WTC11 (cell line): ENCODE measurements around the gene PLCL2. TPM values are rescaled to one million over a fixed set of nuclear protein-coding genes. Genes with fewer than 3 reads are reported as not detected.

ENCODE experiments used
- ATAC-seq: fragments of 200-7000 bp; cut with Tn5 transposase; 2 replicates; pipeline ENCODE4 v1.10.0; 2021; ENCODE audit warnings: mild to moderate bottlenecking, moderate library complexity
- CTCF ChIA-PET: fragments of 300-600 bp; sonication (Branson Sonifier 250); formaldehyde crosslinking; loops from one replicate; lab custom pipeline; 2021; ENCODE audit warnings: antibody characterized with exemption; lab: Charles Lee
- POLR2A ChIA-PET: fragments of 350-600 bp; sonication (Branson Sonifier 250); formaldehyde crosslinking; loops from one replicate; lab custom pipeline; 2021; ENCODE audit warnings: antibody characterized with exemption; lab: Charles Lee
- DNase-seq: peaks from one replicate; pipeline ENCODE4 v3.0.0; 2021; ENCODE audit warnings: low spot score
- H3K27ac Mint-ChIP-seq: 2 replicates; pipeline ENCODE4 v1.8.0; 2021; ENCODE audit warnings: mixed read lengths
- H3K27me3 Mint-ChIP-seq: 2 replicates; pipeline ENCODE4 v1.8.0; 2021; ENCODE audit warnings: low read depth, mild to moderate bottlenecking, moderate library complexity, mixed read lengths
- H3K36me3 Mint-ChIP-seq: 2 replicates; pipeline ENCODE4 v1.8.0; 2021; ENCODE audit warnings: mixed read lengths
- H3K4me1 Mint-ChIP-seq: 2 replicates; pipeline ENCODE4 v1.8.0; 2022; ENCODE audit warnings: mixed read lengths
- H3K4me3 Mint-ChIP-seq: 2 replicates; pipeline ENCODE4 v1.8.0; 2021; ENCODE audit warnings: mild to moderate bottlenecking, moderate library complexity, mixed read lengths
- H3K9me3 Mint-ChIP-seq: 2 replicates; pipeline ENCODE4 v1.8.0; 2021; ENCODE audit warnings: mixed read lengths
- AFF4 ChIP-seq: sonication (generic); formaldehyde crosslinking; IDR thresholded peaks from 2 replicates; pipeline ENCODE4 v1.8.1; 2023; ENCODE audit warnings: mild to moderate bottlenecking, missing genetic modification reagents, borderline replicate concordance
- ATF6 ChIP-seq: sonication (generic); formaldehyde crosslinking; IDR thresholded peaks from 2 replicates; pipeline ENCODE4 v1.8.1; 2023; ENCODE audit warnings: mild to moderate bottlenecking, missing genetic modification reagents
- CBFB ChIP-seq: sonication (generic); formaldehyde crosslinking; IDR thresholded peaks from 2 replicates; pipeline ENCODE4 v1.8.1; 2022; ENCODE audit warnings: mild to moderate bottlenecking, low read depth, missing genetic modification reagents
- E2F5 ChIP-seq: sonication (generic); formaldehyde crosslinking; IDR thresholded peaks from 2 replicates; pipeline ENCODE4 v1.8.1; 2022; ENCODE audit warnings: mild to moderate bottlenecking, moderate library complexity, missing genetic modification reagents
- FOXP1 ChIP-seq: sonication (generic); formaldehyde crosslinking; IDR thresholded peaks from 2 replicates; pipeline ENCODE4 v1.8.0; 2022; ENCODE audit warnings: missing genetic modification reagents, mild to moderate bottlenecking, moderate library complexity, borderline replicate concordance
- GABPB1 ChIP-seq: sonication (generic); formaldehyde crosslinking; IDR thresholded peaks from 2 replicates; pipeline ENCODE4 v1.8.1; 2023; ENCODE audit warnings: mild to moderate bottlenecking, missing genetic modification reagents
- IRF2 ChIP-seq: sonication (generic); formaldehyde crosslinking; IDR thresholded peaks from 2 replicates; pipeline ENCODE4 v1.8.0; 2022; ENCODE audit warnings: low read depth, missing genetic modification reagents, borderline replicate concordance
- MLX ChIP-seq: sonication (generic); formaldehyde crosslinking; IDR thresholded peaks from 2 replicates; pipeline ENCODE4 v1.8.1; 2023; ENCODE audit warnings: mild to moderate bottlenecking, missing genetic modification reagents, moderate library complexity
- MXD4 ChIP-seq: fragments of 250-450 bp; sonication (Bioruptor Pico); IDR thresholded peaks from 2 replicates; pipeline ENCODE4 v1.8.0; 2021; ENCODE audit warnings: mild to moderate bottlenecking, moderate library complexity, borderline replicate concordance
- NR1H2 ChIP-seq: sonication (generic); formaldehyde crosslinking; IDR thresholded peaks from 2 replicates; pipeline ENCODE4 v1.9.0; 2021; ENCODE audit warnings: mild to moderate bottlenecking, moderate library complexity, missing genetic modification reagents
- NR3C1 ChIP-seq: sonication (generic); formaldehyde crosslinking; conservative IDR thresholded peaks from 2 replicates; pipeline ENCODE4 v1.8.1; 2023; ENCODE audit warnings: low read depth, mild to moderate bottlenecking, missing genetic modification reagents
- PRRX2 ChIP-seq: fragments of 250-450 bp; sonication (Bioruptor Pico); IDR thresholded peaks from 2 replicates; pipeline ENCODE4 v1.8.0; 2021; ENCODE audit warnings: mild to moderate bottlenecking
- RELA ChIP-seq: sonication (generic); formaldehyde crosslinking; IDR thresholded peaks from 2 replicates; pipeline ENCODE4 v1.8.1; 2022; ENCODE audit warnings: missing genetic modification reagents, mild to moderate bottlenecking, borderline replicate concordance
- SOX15 ChIP-seq: fragments of 250-450 bp; sonication (Bioruptor Pico); IDR thresholded peaks from 2 replicates; pipeline ENCODE4 v1.9.0; 2021; ENCODE audit warnings: mild to moderate bottlenecking
- ZBTB21 ChIP-seq: sonication (generic); formaldehyde crosslinking; IDR thresholded peaks from 2 replicates; pipeline ENCODE4 v1.8.1; 2023; ENCODE audit warnings: mild to moderate bottlenecking, missing genetic modification reagents, borderline replicate concordance
- ZNF121 ChIP-seq: sonication (generic); formaldehyde crosslinking; IDR thresholded peaks from 2 replicates; pipeline ENCODE4 v1.8.0; 2023; ENCODE audit warnings: missing genetic modification reagents
- ZNF416 ChIP-seq: fragments of 250-450 bp; sonication (Bioruptor Pico); IDR thresholded peaks from 2 replicates; pipeline ENCODE4 v1.9.0; 2021; ENCODE audit warnings: mild to moderate bottlenecking, inconsistent platforms
- ZNF532 ChIP-seq: fragments of 250-450 bp; sonication (Bioruptor Pico); IDR thresholded peaks from 2 replicates; pipeline ENCODE4 v1.9.0; 2021; ENCODE audit warnings: mild to moderate bottlenecking, borderline replicate concordance
- ZNF671 ChIP-seq: fragments of 250-450 bp; sonication (Bioruptor Pico); IDR thresholded peaks from 2 replicates; pipeline ENCODE4 v1.8.0; 2021; ENCODE audit warnings: mild to moderate bottlenecking
- total RNA-seq: library from RNA; stranded (reverse); gene quantifications from 3 replicates; pipeline ENCODE4 v1.2.3, GENCODE V29; 2021
- TF ChIP-seq, protein P1 (sequence below): sonication (generic); formaldehyde crosslinking; conservative IDR thresholded peaks from 2 replicates; pipeline ENCODE4 v1.8.1; 2022; ENCODE audit warnings: mild to moderate bottlenecking, missing genetic modification reagents
- TF ChIP-seq, protein P2 (sequence below): fragments of 250-450 bp; sonication (Bioruptor Pico); conservative IDR thresholded peaks from 2 replicates; pipeline ENCODE4 v1.9.0; 2021; ENCODE audit warnings: mild to moderate bottlenecking

Gene PLCL2
- total RNA-seq, 1 experiment from 2014 or later: 11.8 TPM

- TF ChIP-seq E2F5 (no peak), MLX (CRISPR knock-in tag) (no peak), IRF2 (no peak), NR1H2 (CRISPR knock-in tag) (no peak), MXD4 (no peak), ZBTB21 (CRISPR knock-in tag) (no peak), NR3C1 (CRISPR knock-in tag) (no peak)
- TF ChIP-seq, protein P1, sequence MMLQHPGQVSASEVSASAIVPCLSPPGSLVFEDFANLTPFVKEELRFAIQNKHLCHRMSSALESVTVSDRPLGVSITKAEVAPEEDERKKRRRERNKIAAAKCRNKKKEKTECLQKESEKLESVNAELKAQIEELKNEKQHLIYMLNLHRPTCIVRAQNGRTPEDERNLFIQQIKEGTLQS: no peak
Measured at GRCh38 chr3:17111586-17111985, 226.8 kb downstream of the PLCL2 start (continued).

GRCh38 chr3:17115186-17115585, 230.4 kb downstream of the PLCL2 start:
- ChIA-PET CTCF (no interaction called here), POLR2A (interaction anchor here (0.6 kb wide), 1 partner anchor 437 kb away, joined by 3 read pairs; no protein-coding TSS in a partner anchor)
- ATAC-seq (no peak), DNase-seq (no peak)
- H3K27me3 Mint-ChIP-seq: no peaks in the 10 kb centered on the region; the same call in 1 of the 2 replicates
- H3K4me1 Mint-ChIP-seq: no peaks in the 10 kb centered on the region; the same call in 1 of the 2 replicates
- H3K27ac Mint-ChIP-seq: no peak overlapping the region
- H3K4me3 Mint-ChIP-seq: no peak overlapping the region
- H3K36me3 Mint-ChIP-seq: no peaks in the 10 kb centered on the region
- H3K9me3 Mint-ChIP-seq: no peaks in the 10 kb centered on the region
- TF ChIP-seq ZNF416 (CRISPR knock-in tag) (no peak), FOXP1 (no peak), SOX15 (CRISPR knock-in tag) (no peak), CBFB (CRISPR knock-in tag) (no peak), RELA (CRISPR knock-in tag) (no peak), AFF4 (CRISPR knock-in tag) (no peak), ZNF671 (CRISPR knock-in tag) (no peak), MLX (CRISPR knock-in tag) (no peak), GABPB1 (CRISPR knock-in tag) (no peak), PRRX2 (CRISPR knock-in tag) (no peak), ATF6 (CRISPR knock-in tag) (no peak), E2F5 (no peak), ZNF121 (CRISPR knock-in tag) (no peak), ZNF532 (CRISPR knock-in tag) (no peak)
- TF ChIP-seq, protein P2, sequence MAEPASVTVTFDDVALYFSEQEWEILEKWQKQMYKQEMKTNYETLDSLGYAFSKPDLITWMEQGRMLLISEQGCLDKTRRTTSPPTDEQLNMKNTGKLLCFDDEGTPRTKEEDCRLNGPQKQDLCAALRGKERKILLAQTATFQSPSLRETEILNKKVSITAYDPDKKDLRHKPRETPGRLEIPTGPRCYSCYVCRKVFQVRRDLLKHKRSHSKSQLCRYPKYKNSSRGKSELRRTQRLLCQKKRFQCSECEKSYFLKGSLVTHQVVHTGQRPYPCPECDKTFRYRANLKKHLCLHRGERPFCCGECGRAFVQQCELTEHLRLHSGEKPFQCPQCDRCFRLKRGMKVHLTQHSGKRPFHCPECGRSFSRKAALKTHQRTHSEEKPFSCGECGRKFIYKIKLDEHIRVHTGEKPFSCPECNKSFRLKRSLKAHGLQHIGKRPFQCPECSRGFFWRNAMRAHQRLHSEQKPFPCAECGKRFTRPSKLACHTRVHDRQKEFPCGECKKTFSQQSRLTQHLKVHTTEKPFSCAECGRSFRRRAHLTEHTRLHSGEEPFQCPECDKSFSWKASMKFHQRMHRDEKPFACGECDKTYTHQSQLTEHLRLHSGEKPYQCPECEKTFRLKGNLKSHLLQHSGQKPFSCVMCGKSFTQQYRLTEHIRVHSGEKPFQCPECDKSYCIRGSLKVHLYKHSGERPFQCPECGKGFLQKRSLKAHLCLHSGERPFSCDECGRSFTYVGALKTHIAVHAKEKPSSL (CRISPR knock-in tag): no peak
